GM23338 (cell line): ENCODE data around the gene ETHE1.

ENCODE experiments used
- CREB1 ChIP-seq: fragments of 250-450 bp; sonication (Bioruptor Pico); IDR thresholded peaks from 2 replicates; pipeline ENCODE4 v1.5.0; 2020; ENCODE audit warnings: low read depth, mild to moderate bottlenecking, moderate library complexity
- CTCF ChIP-seq, 2 experiments: fragments of 200-600 bp in 1 of 2; sonication (generic) in 1 of 2; conservative IDR thresholded peaks; 2 replicates each; pipeline versions ENCODE4 v1.5.1 to v1.6.1; 2016 to 2017; ENCODE audit warnings: antibody characterized with exemption in 2 of 2, low read depth in 2 of 2, mild to moderate bottlenecking in 2 of 2, moderate library complexity in 1 of 2
- EZH2 ChIP-seq: fragments of 200-600 bp; sonication (generic); IDR thresholded peaks from one replicate; pipeline ENCODE4 v1.8.0; 2017; ENCODE audit warnings: antibody characterized with exemption, mild to moderate bottlenecking, low read depth; ENCODE audit not compliant: unreplicated experiment

GRCh38 chr19:43474986-43475705 is 51.9 kb downstream of the ETHE1 start:
- TF ChIP-seq CTCF (conservative IDR thresholded peaks at IDR 0.05; ENCODE audit: low read depth in 2 of 2) (no peak), CREB1 (peak; percentile 93), EZH2 (no peak)
